HAP-1 (cell line): ENCODE data around the gene DENND2A.

Experiments
- DNase-seq, 2 experiments: peaks; one replicate each; pipeline ENCODE4 v3.0.0-alpha.2; 2016 to 2020; ENCODE audit warnings: low spot score in 2 of 2
- H3K27me3 ChIP-seq: fragments of 250-450 bp; sonication (Bioruptor Pico); 2 replicates; pipeline ENCODE4 v1.5.1; 2020; ENCODE audit warnings: low read depth, mild to moderate bottlenecking, moderate library complexity
- H3K36me3 ChIP-seq: fragments of 250-450 bp; sonication (Bioruptor Pico); replicated peaks from 2 replicates; pipeline ENCODE4 v1.5.1; 2020; ENCODE audit warnings: mild to moderate bottlenecking
- H3K4me1 ChIP-seq: fragments of 250-450 bp; sonication (Bioruptor Pico); 2 replicates; pipeline ENCODE4 v1.5.1; 2020; ENCODE audit warnings: mild to moderate bottlenecking
- H3K4me3 ChIP-seq: fragments of 250-450 bp; sonication (Bioruptor Pico); 2 replicates; pipeline ENCODE4 v1.5.1; 2020; ENCODE audit warnings: mild to moderate bottlenecking, moderate library complexity
- H3K9me3 ChIP-seq: fragments of 250-450 bp; sonication (Bioruptor Pico); 2 replicates; pipeline ENCODE4 v1.5.1; 2020; ENCODE audit warnings: mild to moderate bottlenecking, moderate library complexity
- in situ Hi-C: fragments of 300-500 bp; cut with MboI; formaldehyde crosslinking; loops from 3 replicates; pipeline ENCODE4 v1.14.3; 2020; ENCODE audit warnings: low sequenced_read_pairs, inconsistent platforms, mixed read lengths

Gene DENND2A

GRCh38 chr7:140640727-140641523, at the start of gene DENND2A:
DENND2A (minus strand) TSS chr7:140640813; CDS start chr7:140602397, 38,416 bp downstream.
- peak; percentile 74 to 91 for DNase-seq
- H3K4me3 ChIP-seq = peak within 1 kb of the TSS; percentile 70
- peaks cover 30% of the 10 kb centered on the region for H3K4me1 ChIP-seq
- in situ Hi-C loops = no loop called here
- H3K9me3 ChIP-seq = no peaks in the 10 kb centered on the region
- H3K36me3 ChIP-seq = no peaks in the 10 kb centered on the region
- no peaks in the 10 kb centered on the region for H3K27me3 ChIP-seq

GRCh38 chr7:140689199-140690152, 48.9 kb upstream of the DENND2A start:
- Histone ChIP-seq H3K9me3 (no peaks in the 10 kb centered on the region), H3K27me3 (no peaks in the 10 kb centered on the region), H3K36me3 (peaks cover 26% of the 10 kb centered on the region), H3K4me3 (no peak overlapping the region), H3K4me1 (no peaks in the 10 kb centered on the region)
- in situ Hi-C loops = no loop called here
- no peak for DNase-seq

GRCh38 chr7:140688341-140688740, 47.7 kb upstream of the DENND2A start:
- no peaks in the 10 kb centered on the region for H3K9me3 ChIP-seq
- DNase-seq = no peak
- peaks cover 26% of the 10 kb centered on the region for H3K36me3 ChIP-seq
- in situ Hi-C loops = no loop called here
- no peak overlapping the region for H3K4me3 ChIP-seq
- no peaks in the 10 kb centered on the region for H3K4me1 ChIP-seq
- no peaks in the 10 kb centered on the region for H3K27me3 ChIP-seq

- H3K4me3 ChIP-seq = no peak overlapping the region
- in situ Hi-C loops = no loop called here
- no peaks in the 10 kb centered on the region for H3K9me3 ChIP-seq
- H3K27me3 ChIP-seq = no peaks in the 10 kb centered on the region
- no peak for DNase-seq
- H3K4me1 ChIP-seq = no peaks in the 10 kb centered on the region
- peaks cover 21% of the 10 kb centered on the region for H3K36me3 ChIP-seq
Observed at GRCh38 chr7:140686921-140687320, 46.3 kb upstream of the DENND2A start.

- Histone ChIP-seq H3K27me3 (no peaks in the 10 kb centered on the region), H3K36me3 (peaks cover 16% of the 10 kb centered on the region), H3K9me3 (no peaks in the 10 kb centered on the region), H3K4me3 (no peak overlapping the region), H3K4me1 (no peaks in the 10 kb centered on the region)
- no peak for DNase-seq
- in situ Hi-C loops = no loop called here
Observed at GRCh38 chr7:140685407-140686087, 44.9 kb upstream of the DENND2A start.

- no peaks in the 10 kb centered on the region for H3K9me3 ChIP-seq
- no peaks in the 10 kb centered on the region for H3K4me1 ChIP-seq
- no peak overlapping the region for H3K4me3 ChIP-seq
- in situ Hi-C loops = no loop called here
- DNase-seq = no peak
- peaks cover 19% of the 10 kb centered on the region for H3K36me3 ChIP-seq
- H3K27me3 ChIP-seq = no peaks in the 10 kb centered on the region
Observed at GRCh38 chr7:140684066-140684950, 43.7 kb upstream of the DENND2A start.

GRCh38 chr7:140683657-140684056, 43.0 kb upstream of the DENND2A start:
- DNase-seq = no peak
- Histone ChIP-seq H3K27me3 (no peaks in the 10 kb centered on the region), H3K9me3 (no peaks in the 10 kb centered on the region), H3K36me3 (peaks cover 19% of the 10 kb centered on the region), H3K4me3 (no peak overlapping the region), H3K4me1 (no peaks in the 10 kb centered on the region)
- in situ Hi-C loops = no loop called here

GRCh38 chr7:140681766-140682165, 41.2 kb upstream of the DENND2A start:
- in situ Hi-C loops = no loop called here
- Histone ChIP-seq H3K9me3 (no peaks in the 10 kb centered on the region), H3K36me3 (peaks cover 17% of the 10 kb centered on the region), H3K27me3 (no peaks in the 10 kb centered on the region), H3K4me1 (no peaks in the 10 kb centered on the region), H3K4me3 (no peak overlapping the region)
- DNase-seq = no peak

- no peaks in the 10 kb centered on the region; the same call in 1 of the 2 replicates for H3K4me1 ChIP-seq
- in situ Hi-C loops = no loop called here
- H3K27me3 ChIP-seq = no peaks in the 10 kb centered on the region
- no peak for DNase-seq
- H3K9me3 ChIP-seq = no peaks in the 10 kb centered on the region
- peaks cover 23% of the 10 kb centered on the region for H3K36me3 ChIP-seq
- no peak overlapping the region for H3K4me3 ChIP-seq
Observed at GRCh38 chr7:140680886-140681285, 40.3 kb upstream of the DENND2A start.

GRCh38 chr7:140679186-140679585, 38.6 kb upstream of the DENND2A start:
- Histone ChIP-seq H3K4me1 (peaks cover 13% of the 10 kb centered on the region), H3K36me3 (peaks cover 24% of the 10 kb centered on the region)

GRCh38 chr7:140678816-140679130, 38.2 kb upstream of the DENND2A start:
- Histone ChIP-seq H3K36me3 (peaks cover 24% of the 10 kb centered on the region), H3K4me3 (no peak overlapping the region), H3K9me3 (no peaks in the 10 kb centered on the region), H3K4me1 (peaks cover 17% of the 10 kb centered on the region), H3K27me3 (no peaks in the 10 kb centered on the region)
- in situ Hi-C loops = no loop called here
- no peak for DNase-seq

More at GRCh38 chr7:140679186-140679585, 38.6 kb upstream of the DENND2A start:
- Histone ChIP-seq H3K4me3 (no peak overlapping the region), H3K9me3 (no peaks in the 10 kb centered on the region), H3K27me3 (no peaks in the 10 kb centered on the region)
- in situ Hi-C loops = no loop called here
- no peak for DNase-seq

GRCh38 chr7:140678081-140678815, 37.6 kb upstream of the DENND2A start:
- in situ Hi-C loops = no loop called here
- no peak for DNase-seq
- H3K4me1 ChIP-seq = peaks cover 20% of the 10 kb centered on the region
- no peak overlapping the region for H3K4me3 ChIP-seq
- no peaks in the 10 kb centered on the region for H3K9me3 ChIP-seq
- H3K36me3 ChIP-seq = peaks cover 24% of the 10 kb centered on the region
- H3K27me3 ChIP-seq = no peaks in the 10 kb centered on the region
